ENCODE measurements around the gene CFAP299.

DNA sequence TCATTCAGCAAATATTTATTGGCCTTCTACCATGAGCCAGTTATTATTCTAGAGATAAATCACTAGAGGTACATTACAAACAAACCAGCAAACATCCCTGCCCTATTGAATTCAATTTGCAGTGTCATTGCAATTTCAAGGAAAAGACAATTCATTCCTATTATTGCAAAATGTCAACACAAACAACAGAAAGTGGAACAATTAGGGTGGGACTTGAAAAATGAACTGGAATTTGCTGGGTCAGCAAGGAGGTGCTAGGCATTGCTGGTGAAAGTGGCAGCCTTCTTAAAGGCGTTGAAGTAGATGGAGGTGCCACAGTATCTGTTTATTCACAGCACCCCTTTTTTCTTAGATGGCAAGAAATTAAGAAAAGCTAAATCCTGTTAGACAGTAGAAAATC is 470.9 kb downstream of the CFAP299 start:
- TF ChIP-seq POLR2A (IDR thresholded peaks at IDR 0.05; ENCODE audit: low read depth, low read length) (no peak), TAF1 (IDR thresholded peaks at IDR 0.05; ENCODE audit: low read depth, low read length) (no peak), POLR2AphosphoS5 (IDR thresholded peaks at IDR 0.05; ENCODE audit: low read depth, low read length) (no peak), SPI1 (IDR thresholded peaks at IDR 0.05; ENCODE audit: low read depth, low read length) (no peak)

All from GM12891 (cell line).